ENCODE measurements around the gene UNC79.

GRCh38 chr14:93734086-93734822 is 303.5 kb downstream of the UNC79 start:
- TF ChIP-seq CTCF (IDR thresholded peaks at IDR 0.05) (no peak), POLR2A (IDR thresholded peaks at IDR 0.05) (no peak)

Data from thyroid gland (tissue), 4 donors.